ENCODE results near the gene PON1.

The PON1 gene

DNA sequence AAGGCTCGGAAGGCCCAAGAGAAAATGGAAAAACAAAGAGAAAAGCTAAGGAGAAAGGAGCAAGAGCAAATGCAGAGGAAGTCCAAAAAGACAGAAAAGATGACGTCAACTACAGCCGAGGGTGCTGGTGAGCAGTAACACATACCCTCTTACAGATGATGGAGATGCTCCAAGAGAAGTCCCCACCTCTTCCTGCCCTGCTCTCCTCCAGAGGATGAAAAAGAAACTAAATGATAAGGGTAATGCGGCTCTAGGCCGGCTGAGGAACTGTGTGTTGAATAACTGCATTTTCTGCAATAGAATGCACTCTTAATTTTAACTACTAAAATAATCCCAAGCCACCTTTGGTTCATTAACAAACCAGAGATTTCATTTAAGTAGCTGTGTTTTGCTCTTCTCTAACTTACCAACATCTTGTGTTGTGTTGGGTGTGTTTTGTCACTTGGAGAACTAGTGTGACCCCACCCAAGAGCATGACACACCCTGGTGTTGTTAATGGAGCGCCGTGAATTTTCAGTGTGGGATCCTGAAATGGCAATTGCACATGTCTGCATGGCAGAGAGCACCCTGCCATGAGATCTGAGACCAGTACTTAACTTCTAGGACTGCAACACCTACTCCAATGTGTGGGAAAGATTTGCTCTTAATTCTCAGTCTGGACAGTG, 34.0 kb downstream of the PON1 start:
- TF ChIP-seq, protein P1, sequence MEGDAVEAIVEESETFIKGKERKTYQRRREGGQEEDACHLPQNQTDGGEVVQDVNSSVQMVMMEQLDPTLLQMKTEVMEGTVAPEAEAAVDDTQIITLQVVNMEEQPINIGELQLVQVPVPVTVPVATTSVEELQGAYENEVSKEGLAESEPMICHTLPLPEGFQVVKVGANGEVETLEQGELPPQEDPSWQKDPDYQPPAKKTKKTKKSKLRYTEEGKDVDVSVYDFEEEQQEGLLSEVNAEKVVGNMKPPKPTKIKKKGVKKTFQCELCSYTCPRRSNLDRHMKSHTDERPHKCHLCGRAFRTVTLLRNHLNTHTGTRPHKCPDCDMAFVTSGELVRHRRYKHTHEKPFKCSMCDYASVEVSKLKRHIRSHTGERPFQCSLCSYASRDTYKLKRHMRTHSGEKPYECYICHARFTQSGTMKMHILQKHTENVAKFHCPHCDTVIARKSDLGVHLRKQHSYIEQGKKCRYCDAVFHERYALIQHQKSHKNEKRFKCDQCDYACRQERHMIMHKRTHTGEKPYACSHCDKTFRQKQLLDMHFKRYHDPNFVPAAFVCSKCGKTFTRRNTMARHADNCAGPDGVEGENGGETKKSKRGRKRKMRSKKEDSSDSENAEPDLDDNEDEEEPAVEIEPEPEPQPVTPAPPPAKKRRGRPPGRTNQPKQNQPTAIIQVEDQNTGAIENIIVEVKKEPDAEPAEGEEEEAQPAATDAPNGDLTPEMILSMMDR (IDR thresholded peaks at IDR 0.05; ENCODE audit: low read depth, low read length, missing control alignments) = no peak
- H3K4me3 ChIP-seq (replicated peaks; ENCODE audit: low read depth, low read length) = no peak overlapping the region
- no peak for DNase-seq (ENCODE audit: extremely low read depth, low read depth)

DNA sequence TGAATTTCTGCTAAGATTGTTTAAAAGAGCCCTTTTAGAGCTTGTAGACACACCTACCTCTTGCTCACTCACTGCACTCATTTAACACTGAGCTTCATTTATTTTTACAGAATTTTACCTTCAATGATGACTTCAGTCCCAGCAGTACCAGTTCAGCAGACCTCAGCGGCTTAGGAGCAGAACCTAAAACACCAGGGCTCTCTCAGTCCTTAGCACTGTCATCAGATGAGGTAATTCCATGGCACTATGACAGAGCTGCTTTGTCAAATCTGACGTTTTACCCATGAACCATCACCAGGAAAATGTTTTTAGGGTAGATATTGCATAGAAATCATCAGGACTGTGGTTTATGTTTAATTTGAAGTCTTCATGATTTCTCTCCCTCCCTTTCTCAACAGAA, 38.2 kb downstream of the PON1 start:
- no peak overlapping the region for H3K4me3 ChIP-seq (replicated peaks; ENCODE audit: low read depth, low read length)
- TF ChIP-seq, protein P1 (IDR thresholded peaks at IDR 0.05; ENCODE audit: low read depth, low read length, missing control alignments) = no peak
- DNase-seq (ENCODE audit: extremely low read depth, low read depth) = no peak

DNA sequence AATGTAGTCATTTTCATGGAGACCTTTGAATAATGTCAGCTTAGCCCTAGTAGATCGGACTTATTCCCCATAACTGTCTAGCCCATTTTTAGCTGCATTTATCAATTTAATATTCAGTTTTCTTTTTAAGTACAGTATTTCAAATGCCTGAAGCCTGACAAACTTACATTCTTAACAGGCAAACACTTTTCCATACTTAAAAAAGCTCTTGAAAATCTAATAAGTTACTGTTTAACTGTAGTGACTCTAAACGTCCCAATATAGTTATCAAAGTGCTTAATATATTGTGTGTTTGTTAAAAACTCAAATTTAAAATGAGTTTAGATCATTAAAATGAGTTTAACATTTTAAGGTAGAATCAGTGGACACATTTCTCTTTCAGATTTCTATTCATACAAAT, 44.9 kb downstream of the PON1 start:
- H3K4me3 ChIP-seq (replicated peaks; ENCODE audit: low read depth, low read length) = no peak overlapping the region

DNA sequence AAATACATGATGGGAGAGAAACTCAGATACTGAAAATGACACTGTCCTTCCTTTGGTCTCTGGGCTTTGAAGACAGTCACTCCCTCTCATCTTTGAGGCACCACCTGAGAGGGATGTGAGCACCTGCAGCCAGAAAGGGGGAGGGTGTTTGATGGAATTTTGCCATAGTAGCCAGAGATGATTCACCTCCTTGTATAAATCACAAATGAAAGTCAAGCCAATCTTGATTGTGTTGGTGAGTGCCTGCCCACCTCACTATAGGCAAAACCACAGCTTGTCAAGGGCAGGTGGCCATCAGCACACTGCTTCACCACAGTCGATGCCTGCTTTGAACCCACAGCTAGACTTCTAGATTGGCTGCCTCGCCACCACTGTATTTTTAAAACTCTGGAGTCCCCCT, 48.2 kb downstream of the PON1 start:
- no peak overlapping the region for H3K4me3 ChIP-seq (replicated peaks; ENCODE audit: low read depth, low read length)
- no peak for DNase-seq (ENCODE audit: extremely low read depth, low read depth)
- TF ChIP-seq, protein P1 (IDR thresholded peaks at IDR 0.05; ENCODE audit: low read depth, low read length, missing control alignments) = no peak

More for the DNA sequence above, 44.9 kb downstream of the PON1 start:
- TF ChIP-seq, protein P1 (IDR thresholded peaks at IDR 0.05; ENCODE audit: low read depth, low read length, missing control alignments) = no peak
- DNase-seq (ENCODE audit: extremely low read depth, low read depth) = no peak

DNA sequence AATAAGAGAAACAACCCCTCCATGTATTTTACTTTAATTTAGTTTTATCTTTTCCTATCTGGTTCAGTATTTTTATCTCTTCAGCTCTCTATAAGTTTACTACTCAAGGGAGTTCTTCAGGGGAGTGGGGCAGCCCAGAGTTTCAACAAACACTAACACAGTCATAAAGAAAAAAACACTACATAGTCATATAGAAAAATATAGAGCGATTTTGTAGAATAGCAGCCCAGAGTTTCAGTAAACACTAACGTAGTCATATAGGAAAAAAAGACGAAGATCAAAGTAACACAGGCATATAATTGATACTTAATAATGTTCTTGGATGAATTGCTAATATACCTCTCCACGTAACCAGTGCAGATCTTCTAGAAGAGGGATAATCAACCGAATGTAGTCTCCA, 54.7 kb downstream of the PON1 start:
- no peak overlapping the region for H3K4me3 ChIP-seq (replicated peaks; ENCODE audit: low read depth, low read length)
- no peak for DNase-seq (ENCODE audit: extremely low read depth, low read depth)
- TF ChIP-seq, protein P1 (IDR thresholded peaks at IDR 0.05; ENCODE audit: low read depth, low read length, missing control alignments) = no peak

DNA sequence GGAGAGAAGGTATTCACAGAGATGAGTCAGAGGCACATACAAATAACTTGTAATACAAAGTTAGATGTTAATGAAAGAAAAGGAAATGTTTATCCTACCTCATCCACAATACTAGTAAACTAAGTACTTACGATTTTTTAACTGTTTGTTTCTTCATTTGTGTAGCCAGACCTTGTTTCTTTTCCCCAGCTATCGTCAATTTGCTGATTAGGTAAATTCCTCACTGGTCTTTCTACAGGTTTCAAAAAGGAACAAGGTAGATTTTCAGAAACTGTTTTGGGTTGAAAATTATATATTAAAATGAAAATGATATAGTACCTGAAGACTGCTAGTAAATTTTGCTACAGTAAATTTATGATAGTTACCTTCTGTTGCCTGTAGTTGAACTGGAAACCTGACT, 56.6 kb downstream of the PON1 start:
- DNase-seq (ENCODE audit: extremely low read depth, low read depth) = no peak
- TF ChIP-seq, protein P1 (IDR thresholded peaks at IDR 0.05; ENCODE audit: low read depth, low read length, missing control alignments) = no peak
- no peak overlapping the region for H3K4me3 ChIP-seq (replicated peaks; ENCODE audit: low read depth, low read length)

DNA sequence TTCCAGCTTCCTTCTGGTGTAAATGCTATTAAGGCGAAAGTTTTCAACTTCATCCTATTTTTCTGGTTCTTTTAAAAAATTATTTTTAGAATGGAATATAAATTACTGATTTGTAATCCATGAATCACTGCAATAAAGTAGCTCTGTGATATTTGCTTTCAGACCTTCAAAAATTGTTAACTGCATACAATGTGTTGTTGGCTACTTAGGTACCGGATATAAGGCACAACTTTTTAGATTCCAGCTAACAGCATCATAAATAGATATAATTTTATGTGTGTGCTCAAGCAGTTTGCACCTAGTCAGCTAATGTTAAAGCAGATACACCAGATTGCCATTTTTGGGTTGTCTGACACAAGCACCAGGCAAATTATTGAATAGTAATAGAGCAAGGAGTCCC, 58.7 kb downstream of the PON1 start:
- no peak overlapping the region for H3K4me3 ChIP-seq (replicated peaks; ENCODE audit: low read depth, low read length)
- DNase-seq (ENCODE audit: extremely low read depth, low read depth) = no peak
- TF ChIP-seq, protein P1 (IDR thresholded peaks at IDR 0.05; ENCODE audit: low read depth, low read length, missing control alignments) = no peak

Data from HFF-Myc (cell line).